Adrenal gland (tissue), 12 donors: ENCODE results near the gene AGXT. TPM values are rescaled to one million over a fixed set of nuclear protein-coding genes. Genes with fewer than 3 reads are reported as not detected.

Experiments used
- DNase-seq, 7 donors: peaks; one replicate each; pipeline ENCODE4 v3.0.0-alpha.2; 2019 to 2020
- H3K27ac ChIP-seq, 5 donors: fragments of 200-600 bp; sonication (generic) in 4 of 5; 1 replicate in 3 of 5; 2 replicates in 2 of 5; pipeline versions ENCODE4 v1.5.1 to v1.8.0; 2016 to 2020; ENCODE audit warnings: mild to moderate bottlenecking in 1 of 5
- H3K27me3 ChIP-seq: fragments of 200-600 bp; 2 replicates; pipeline ENCODE4 v1.8.0; 2021
- H3K36me3 ChIP-seq, 2 donors: fragments of 200-600 bp; replicated peaks in 1 of 2; 1 replicate in 1 of 2; 2 replicates in 1 of 2; pipeline versions ENCODE4 v1.5.1 to v1.8.0; 2018 to 2022
- H3K4me1 ChIP-seq, 2 donors: fragments of 200-600 bp; replicated peaks in 1 of 2; 1 replicate in 1 of 2; 2 replicates in 1 of 2; pipeline versions ENCODE4 v1.5.1 to v1.8.0; 2018 to 2021
- H3K4me3 ChIP-seq, 4 donors: fragments of 200-600 bp; sonication (generic) in 3 of 4; one replicate each; pipeline ENCODE4 v1.5.1; 2016 to 2018
- H3K9me3 ChIP-seq, 3 donors: fragments of 200-600 bp; sonication (generic) in 1 of 3; replicated peaks in 1 of 3; 1 replicate in 2 of 3; 2 replicates in 1 of 3; pipeline versions ENCODE4 v1.5.1 to v1.8.0; 2016 to 2021
- POLR2A ChIP-seq, 2 donors: fragments of 450-650 bp; IDR thresholded peaks; one replicate each; pipeline ENCODE4 v1.6.1; 2017; ENCODE audit warnings: antibody characterized with exemption in 2 of 2, mild to moderate bottlenecking in 2 of 2, moderate library complexity in 1 of 2
- WGBS, 4 donors: extraction: QIAGEN DNeasy Blood & Tissue Kit in 2 of 4; methylation state at CpG; one replicate each; pipeline versions ENCODE4 v1.1.5 to v1.1.7; 2013 to 2017; 5-methylcytosine and 5-hydroxymethylcytosine counted together
- intact Hi-C, 2 donors: fragments of 100-400 bp; cut with DNase I; formaldehyde crosslinking; loops; one replicate each; pipeline versions ENCODE4 v1.14.1 to v1.15.0; 2022 to 2023
- polyA plus RNA-seq, 3 donors: library from polyadenylated mRNA; stranded (reverse); fragments of 200-250 nt in 2 of 3; fragments of 350-450 nt in 1 of 3; fragmentation: Illumina TruSeq in 1 of 3; extraction: RNeasy Lipid Tissue Mini Kit (QIAGEN cat#74804) in 1 of 3; gene quantifications; one replicate each; pipeline ENCODE4 v1.2.3, GENCODE V29; 2013 to 2014
- total RNA-seq, 9 donors: library from RNA; depleted of rRNA in 4 of 9; stranded (reverse); fragments of >200 nt in 4 of 9; fragments of 120-200 nt in 1 of 9; fragmentation: NEBNext Ultra II Directional in 1 of 9; extraction: Animal tissue kit (Norgen Biotek cat#: 25700) in 1 of 9; gene quantifications; one replicate each; pipeline versions ENCODE4 v1.1.0 to v1.2.4, GENCODE V29; 2013 to 2023
- TF ChIP-seq, protein P1 (sequence below), 6 experiments: fragments of 450-650 bp in 4 of 6; fragments of 200-600 bp in 2 of 6; sonication (generic) in 1 of 6; IDR thresholded peaks; 1 replicate in 5 of 6; 2 replicates in 1 of 6; pipeline versions ENCODE4 v1.5.1 to v1.8.0; 2016 to 2021; ENCODE audit warnings: antibody characterized with exemption in 6 of 6, mild to moderate bottlenecking in 2 of 6, moderate library complexity in 1 of 6
- donor health status: healthy with polysubstance abuse.
- donor health status: Bipolar disorder and iron deficiency.
- donor health status: DM: yes; HTN: yes; CAD: no.
- donor health status: DM: no; HTN: no; CAD: no.
- donor health status: DM: no; HTN: no; CAD: no.
- donor health status: DM: yes; HTN: yes; CAD: no.

Gene AGXT
- total and polyA plus RNA-seq, 12 donors, result 0.14 to 1.2 (median 0.47) TPM; not detected in 3

- no peaks in the 10 kb centered on the region for H3K4me1 ChIP-seq
- no peak for DNase-seq
- intact Hi-C loops, result no loop called here
- TF ChIP-seq POLR2A (IDR thresholded peaks at IDR 0.05), result no peak
- TF ChIP-seq, protein P1, sequence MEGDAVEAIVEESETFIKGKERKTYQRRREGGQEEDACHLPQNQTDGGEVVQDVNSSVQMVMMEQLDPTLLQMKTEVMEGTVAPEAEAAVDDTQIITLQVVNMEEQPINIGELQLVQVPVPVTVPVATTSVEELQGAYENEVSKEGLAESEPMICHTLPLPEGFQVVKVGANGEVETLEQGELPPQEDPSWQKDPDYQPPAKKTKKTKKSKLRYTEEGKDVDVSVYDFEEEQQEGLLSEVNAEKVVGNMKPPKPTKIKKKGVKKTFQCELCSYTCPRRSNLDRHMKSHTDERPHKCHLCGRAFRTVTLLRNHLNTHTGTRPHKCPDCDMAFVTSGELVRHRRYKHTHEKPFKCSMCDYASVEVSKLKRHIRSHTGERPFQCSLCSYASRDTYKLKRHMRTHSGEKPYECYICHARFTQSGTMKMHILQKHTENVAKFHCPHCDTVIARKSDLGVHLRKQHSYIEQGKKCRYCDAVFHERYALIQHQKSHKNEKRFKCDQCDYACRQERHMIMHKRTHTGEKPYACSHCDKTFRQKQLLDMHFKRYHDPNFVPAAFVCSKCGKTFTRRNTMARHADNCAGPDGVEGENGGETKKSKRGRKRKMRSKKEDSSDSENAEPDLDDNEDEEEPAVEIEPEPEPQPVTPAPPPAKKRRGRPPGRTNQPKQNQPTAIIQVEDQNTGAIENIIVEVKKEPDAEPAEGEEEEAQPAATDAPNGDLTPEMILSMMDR (IDR thresholded peaks at IDR 0.05), result no peak
- H3K4me3 ChIP-seq, result no peak overlapping the region
- H3K27ac ChIP-seq, result no peak overlapping the region
- no peaks in the 10 kb centered on the region for H3K36me3 ChIP-seq
- no peaks in the 10 kb centered on the region for H3K9me3 ChIP-seq
- 63 to 84% (median 70%) methylated on average over 4 of the region's 4 CpGs for WGBS, 4 donors
- peaks cover 74% of the 10 kb centered on the region for H3K27me3 ChIP-seq
Observed at GRCh38 chr2:240825476-240825875, 43.1 kb upstream of the AGXT start.

GRCh38 chr2:240831594-240832204 lies 36.9 kb upstream of the AGXT start:
- Histone ChIP-seq H3K36me3 (no peaks in the 10 kb centered on the region), H3K4me1 (peaks cover 0 to 9% of the 10 kb centered on the region in 2 donors), H3K4me3 (peak overlapping the region in 1 of 4 donors; percentile 41), H3K27ac (no peak overlapping the region), H3K27me3 (peaks cover 21% of the 10 kb centered on the region), H3K9me3 (no peaks in the 10 kb centered on the region)
- intact Hi-C loops, result loop anchor here in 1 of 2 donors (10.0 kb wide), 1 partner anchor 317 kb away; no protein-coding TSS in a partner anchor
- DNase-seq, result no peak
- TF ChIP-seq POLR2A (IDR thresholded peaks at IDR 0.05), result no peak
- TF ChIP-seq, protein P1 (IDR thresholded peaks at IDR 0.05), result no peak
- WGBS, 4 donors, result 11 to 16% (median 12%) methylated on average over 23 to 27 of the region's 27 CpGs

DNA sequence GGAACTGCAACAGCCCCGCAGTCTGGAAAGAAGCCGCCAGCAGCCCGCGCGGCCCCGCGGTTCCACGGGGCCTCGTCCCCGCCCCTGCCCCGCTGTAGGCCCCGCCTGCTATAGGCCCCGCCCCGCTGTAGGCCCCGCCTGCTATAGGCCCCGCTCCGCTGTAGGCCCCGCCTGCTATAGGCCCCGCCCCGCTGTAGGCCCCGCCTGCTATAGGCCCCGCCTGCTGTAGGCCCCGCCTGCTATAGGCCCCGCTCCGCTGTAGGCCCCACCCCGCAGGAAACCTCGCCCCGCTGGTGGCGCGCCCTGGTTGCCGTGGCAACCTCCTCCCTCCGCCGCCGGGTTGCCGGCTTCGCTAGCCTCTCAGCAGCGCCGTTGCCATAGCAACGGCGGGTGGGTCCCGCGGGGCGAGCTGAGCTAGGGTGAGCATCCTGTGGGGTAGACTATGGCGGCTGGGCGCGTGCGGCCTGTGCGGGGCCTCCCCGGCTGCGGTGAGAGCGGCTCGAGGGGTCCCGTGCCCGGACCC lies 36.4 kb upstream of the AGXT start:
- 0 to 4% (median 2%) methylated on average over 1 to 54 of the region's 54 CpGs for WGBS, 4 donors

DNA sequence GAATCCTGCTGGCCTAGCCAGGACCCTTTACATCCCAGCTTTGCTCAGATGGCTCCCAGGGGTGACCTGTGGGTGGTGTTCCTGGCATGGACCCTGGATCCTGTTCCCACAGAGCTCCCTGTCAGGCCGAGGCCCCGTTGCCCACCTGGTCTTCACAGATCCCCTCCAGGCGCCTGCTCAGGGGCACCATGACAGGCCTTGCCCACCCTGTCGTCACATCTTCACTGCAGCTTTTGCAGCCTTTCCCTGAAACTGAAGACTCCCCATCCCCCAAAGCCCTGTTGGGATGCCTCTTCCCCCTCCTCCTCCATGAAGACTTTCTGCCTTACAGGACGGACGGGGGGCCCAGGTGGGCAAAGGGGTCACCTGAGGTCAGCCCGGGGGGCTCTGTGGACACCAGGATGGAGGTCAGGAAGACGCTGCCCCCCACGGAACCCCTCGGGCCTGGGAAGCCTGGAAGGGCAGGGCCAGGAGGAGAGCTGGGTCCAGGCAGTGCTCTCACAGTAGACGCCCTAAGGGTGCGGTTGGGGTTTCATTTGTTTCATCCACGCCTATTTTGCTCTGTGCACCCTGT lies 35.6 kb upstream of the AGXT start:
- Histone ChIP-seq H3K4me3 (no peak overlapping the region), H3K27ac (peak overlapping the region in 1 of 5 donors; percentile 15), H3K4me1 (peaks cover 0 to 9% of the 10 kb centered on the region in 2 donors), H3K36me3 (no peaks in the 10 kb centered on the region), H3K27me3 (peaks cover 14% of the 10 kb centered on the region), H3K9me3 (no peaks in the 10 kb centered on the region)
- WGBS, 4 donors, result 70 to 79% (median 76%) methylated on average over 10 to 13 of the region's 13 CpGs
- peak in 2 of 7 donors; percentile 20 to 54 for DNase-seq
- intact Hi-C loops, result loop anchor here in 1 of 2 donors (10.0 kb wide), 1 partner anchor 318 kb away; no protein-coding TSS in a partner anchor
- TF ChIP-seq, protein P1 (IDR thresholded peaks at IDR 0.05), result no peak
- TF ChIP-seq POLR2A (IDR thresholded peaks at IDR 0.05), result no peak

More for the DNA sequence above, 36.4 kb upstream of the AGXT start:
- Histone ChIP-seq H3K4me1 (peaks cover 0 to 9% of the 10 kb centered on the region in 2 donors), H3K4me3 (peak overlapping the region in 1 of 4 donors; percentile 41), H3K9me3 (no peaks in the 10 kb centered on the region), H3K27me3 (peaks cover 20% of the 10 kb centered on the region), H3K27ac (peak overlapping the region in 1 of 5 donors; percentile 15), H3K36me3 (no peaks in the 10 kb centered on the region)
- DNase-seq, result peak; percentile 90 to 97 (median 94)
- intact Hi-C loops, result loop anchor here in 1 of 2 donors (10.0 kb wide), 1 partner anchor 317 kb away; no protein-coding TSS in a partner anchor
- TF ChIP-seq, protein P1 (IDR thresholded peaks at IDR 0.05), result no peak
- no peak for TF ChIP-seq POLR2A (IDR thresholded peaks at IDR 0.05)
